Measurements from ENCODE around the gene ACSF3.
"Not testable (repeated sequence)": the region's sequence is repeated elsewhere in the genome, so short reads cannot be mapped to it uniquely, and the experiment has no call there.

Gene ACSF3

DNA sequence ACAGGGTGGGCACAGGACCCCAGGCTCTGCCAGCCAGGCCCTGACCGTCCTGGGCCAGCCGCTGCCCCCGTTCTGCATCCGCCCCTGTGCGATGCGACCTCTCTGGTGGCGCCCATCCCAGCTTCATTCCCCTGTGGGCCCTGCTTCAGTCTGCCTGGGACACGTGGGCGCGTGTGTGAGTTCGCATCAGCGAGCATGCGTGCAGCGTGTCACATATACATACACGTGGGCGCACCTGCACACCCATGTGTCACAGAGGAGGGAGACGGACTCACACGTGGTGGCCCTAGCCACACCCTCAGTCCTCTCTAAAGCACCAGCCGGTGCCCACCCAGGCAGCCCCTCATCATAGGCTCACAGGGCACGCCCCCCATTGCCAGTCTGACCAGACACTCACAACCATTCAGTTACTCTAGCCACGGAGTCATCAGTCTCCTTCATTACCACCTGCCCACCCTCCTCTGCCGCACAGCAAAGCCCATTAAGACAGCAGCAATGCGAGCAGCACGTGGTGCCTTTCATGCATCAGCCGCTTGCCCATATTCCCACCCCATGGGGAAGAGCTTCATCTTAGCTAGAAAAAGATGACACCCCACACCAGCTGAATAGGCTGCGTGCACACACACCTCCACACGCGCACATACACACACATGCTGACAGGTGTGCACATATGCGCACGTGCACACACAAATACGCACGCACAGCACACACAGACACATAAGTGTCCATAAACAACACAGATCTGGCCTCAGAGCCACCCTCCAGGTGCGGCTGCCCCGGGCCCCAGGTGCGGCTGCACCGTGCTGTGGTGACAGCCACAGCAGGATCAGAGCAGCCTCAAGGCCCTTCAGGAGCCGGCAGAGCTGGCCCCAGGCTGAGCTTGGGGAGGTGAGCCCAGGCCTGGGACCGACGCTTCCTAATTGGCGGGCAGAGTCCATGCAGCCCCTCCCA is 68.4 kb downstream of the ACSF3 start:
- DNase-seq (ENCODE audit: low read depth), result no peak
- no peak overlapping the region for H3K4me3 ChIP-seq (ENCODE audit: low read depth, low read length)
- TF ChIP-seq, protein P1, sequence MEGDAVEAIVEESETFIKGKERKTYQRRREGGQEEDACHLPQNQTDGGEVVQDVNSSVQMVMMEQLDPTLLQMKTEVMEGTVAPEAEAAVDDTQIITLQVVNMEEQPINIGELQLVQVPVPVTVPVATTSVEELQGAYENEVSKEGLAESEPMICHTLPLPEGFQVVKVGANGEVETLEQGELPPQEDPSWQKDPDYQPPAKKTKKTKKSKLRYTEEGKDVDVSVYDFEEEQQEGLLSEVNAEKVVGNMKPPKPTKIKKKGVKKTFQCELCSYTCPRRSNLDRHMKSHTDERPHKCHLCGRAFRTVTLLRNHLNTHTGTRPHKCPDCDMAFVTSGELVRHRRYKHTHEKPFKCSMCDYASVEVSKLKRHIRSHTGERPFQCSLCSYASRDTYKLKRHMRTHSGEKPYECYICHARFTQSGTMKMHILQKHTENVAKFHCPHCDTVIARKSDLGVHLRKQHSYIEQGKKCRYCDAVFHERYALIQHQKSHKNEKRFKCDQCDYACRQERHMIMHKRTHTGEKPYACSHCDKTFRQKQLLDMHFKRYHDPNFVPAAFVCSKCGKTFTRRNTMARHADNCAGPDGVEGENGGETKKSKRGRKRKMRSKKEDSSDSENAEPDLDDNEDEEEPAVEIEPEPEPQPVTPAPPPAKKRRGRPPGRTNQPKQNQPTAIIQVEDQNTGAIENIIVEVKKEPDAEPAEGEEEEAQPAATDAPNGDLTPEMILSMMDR (conservative IDR thresholded peaks at IDR 0.05; ENCODE audit: low read depth, low read length), result no peak

DNA sequence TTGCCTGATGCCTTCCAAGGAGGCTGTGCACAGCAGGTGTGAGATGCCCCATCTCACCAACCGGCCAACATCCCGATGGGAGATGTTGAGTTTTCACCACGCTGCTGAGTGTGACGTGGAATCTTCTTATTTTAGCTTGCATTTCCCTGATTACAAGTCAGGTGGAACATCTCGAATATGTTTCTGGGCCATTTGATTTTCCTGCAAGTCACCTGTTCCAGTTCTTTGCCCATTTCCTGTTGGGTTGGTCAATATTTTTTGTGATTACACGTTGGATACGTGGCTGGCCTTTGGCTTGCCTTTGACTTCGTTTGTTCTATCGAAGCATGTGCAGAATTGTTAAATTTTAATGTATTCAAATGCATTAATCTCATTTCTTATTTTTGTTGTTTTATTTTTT is 69.6 kb downstream of the ACSF3 start:
- DNase-seq (ENCODE audit: low read depth), result no peak
- TF ChIP-seq, protein P1 (conservative IDR thresholded peaks at IDR 0.05; ENCODE audit: low read depth, low read length), result no peak
- H3K4me3 ChIP-seq (ENCODE audit: low read depth, low read length), result no peak overlapping the region

DNA sequence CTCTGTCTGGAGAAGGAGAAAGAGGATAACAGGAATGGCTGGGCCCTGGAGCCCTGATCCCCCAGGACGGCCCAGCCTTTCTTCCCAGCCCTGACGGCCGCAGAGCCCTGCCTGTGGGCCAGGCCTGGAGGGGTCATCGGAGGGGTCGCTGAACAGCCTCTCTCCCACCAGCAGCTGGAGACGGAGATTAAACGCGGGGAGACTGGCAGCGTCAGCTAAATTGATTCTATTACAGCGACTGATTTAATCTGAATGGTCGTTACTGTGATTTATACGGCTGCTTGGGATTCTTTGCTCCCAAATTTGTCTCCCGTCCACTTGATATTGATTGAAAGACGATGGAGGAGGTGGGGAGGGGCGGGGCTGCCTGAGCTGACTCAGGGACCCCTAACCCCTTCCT is 70.8 kb downstream of the ACSF3 start:
- no peak overlapping the region for H3K4me3 ChIP-seq (ENCODE audit: low read depth, low read length)
- TF ChIP-seq, protein P1 (conservative IDR thresholded peaks at IDR 0.05; ENCODE audit: low read depth, low read length), result no peak
- DNase-seq (ENCODE audit: low read depth), result no peak

DNA sequence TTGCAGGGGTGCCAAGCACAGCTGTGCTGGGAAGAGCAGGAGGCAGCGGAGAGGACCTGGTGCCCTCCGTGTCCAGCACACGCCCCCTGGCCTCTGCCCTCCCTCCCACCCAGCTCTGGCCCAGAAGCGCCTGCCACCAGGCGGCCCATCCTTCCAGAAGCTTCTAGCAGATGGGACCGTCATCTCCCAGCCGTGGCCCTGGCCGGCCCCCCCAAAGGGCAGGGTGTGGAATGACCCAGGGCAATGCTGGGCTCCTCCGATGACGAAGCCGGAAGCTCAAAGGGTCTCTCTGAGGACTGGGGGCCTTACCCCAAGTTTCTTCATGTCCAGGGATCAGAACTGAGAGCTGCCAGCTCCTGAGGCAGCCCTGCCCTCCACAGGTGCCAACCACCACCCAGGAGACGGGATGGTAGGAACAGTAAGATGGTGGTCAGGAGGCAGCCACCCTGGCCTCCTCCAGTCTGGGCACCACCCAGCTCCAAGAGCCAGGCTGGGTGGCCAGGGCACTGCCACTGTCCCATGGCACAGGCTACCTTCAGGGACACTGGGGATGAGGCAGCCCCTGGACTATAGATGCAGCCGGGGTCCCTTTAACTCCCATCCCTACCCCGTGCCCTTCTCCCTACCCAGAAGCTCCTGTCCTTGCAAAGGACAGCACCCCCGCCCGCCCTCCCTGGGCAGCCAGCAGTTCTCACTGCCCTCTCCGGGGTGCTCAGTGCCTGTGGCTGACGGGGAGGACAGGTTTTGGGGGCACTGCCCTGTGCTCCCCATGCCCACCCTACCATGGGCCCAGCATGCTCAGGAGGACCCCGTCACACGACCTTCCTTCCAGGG is 71.4 kb downstream of the ACSF3 start:
- no peak overlapping the region for H3K4me3 ChIP-seq (ENCODE audit: low read depth, low read length)
- no peak for DNase-seq (ENCODE audit: low read depth)
- TF ChIP-seq, protein P1 (conservative IDR thresholded peaks at IDR 0.05; ENCODE audit: low read depth, low read length), result no peak

DNA sequence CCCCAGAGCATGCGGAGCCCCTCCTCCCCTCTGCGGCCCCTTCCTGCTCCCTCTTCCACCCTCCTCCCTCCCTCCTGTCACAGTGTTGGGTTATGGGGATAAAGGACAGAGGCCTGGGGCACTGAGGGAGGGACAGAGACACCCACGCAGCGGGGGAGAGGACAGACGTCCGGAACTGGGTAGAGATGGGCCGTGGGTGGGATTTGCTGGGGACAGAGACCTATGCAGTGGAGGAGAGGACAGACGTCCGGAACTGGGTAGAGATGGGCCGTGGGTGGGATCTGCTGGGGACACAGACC is 72.0 kb downstream of the ACSF3 start:
- DNase-seq (ENCODE audit: low read depth); H3K4me3 ChIP-seq (ENCODE audit: low read depth, low read length): not testable (repeated sequence)

DNA sequence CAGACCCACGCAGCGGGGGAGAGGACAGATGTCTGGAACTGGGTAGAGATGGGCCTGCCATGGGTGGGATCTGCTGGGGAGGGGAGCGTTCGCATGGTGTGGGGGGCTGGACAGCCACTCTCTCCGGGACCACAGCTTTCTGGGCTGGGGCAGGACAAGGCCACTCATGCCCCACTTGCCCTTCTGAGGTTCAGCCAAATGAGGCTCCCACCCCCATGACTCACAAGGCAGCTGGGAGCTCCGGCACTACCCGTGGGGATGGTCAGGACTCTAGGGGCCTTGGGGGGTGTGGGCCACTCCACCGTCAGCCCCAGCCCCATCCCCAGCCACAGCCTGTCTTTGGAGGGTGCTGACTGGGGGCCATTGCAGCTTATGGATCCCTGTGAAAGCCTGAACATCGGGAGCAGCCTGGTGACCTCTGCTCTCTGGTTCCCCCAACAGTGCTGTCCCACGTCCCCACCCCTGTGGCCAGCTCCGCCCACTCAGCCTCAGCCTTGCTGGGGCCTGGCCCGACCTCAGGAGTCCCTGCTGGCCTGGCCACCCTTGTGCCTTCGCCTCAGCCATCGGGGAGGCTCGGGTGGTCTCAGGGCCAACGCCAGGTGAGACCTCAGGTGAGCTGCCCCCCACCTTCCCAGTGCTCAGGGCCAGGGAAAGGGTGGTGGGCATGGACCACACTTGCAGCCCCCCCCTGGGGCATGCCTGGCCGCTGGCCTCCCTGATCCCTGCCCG is 73.2 kb downstream of the ACSF3 start:
- H3K4me3 ChIP-seq (ENCODE audit: low read depth, low read length), result no peak overlapping the region
- TF ChIP-seq, protein P1 (conservative IDR thresholded peaks at IDR 0.05; ENCODE audit: low read depth, low read length), result no peak
- DNase-seq (ENCODE audit: low read depth), result no peak

DNA sequence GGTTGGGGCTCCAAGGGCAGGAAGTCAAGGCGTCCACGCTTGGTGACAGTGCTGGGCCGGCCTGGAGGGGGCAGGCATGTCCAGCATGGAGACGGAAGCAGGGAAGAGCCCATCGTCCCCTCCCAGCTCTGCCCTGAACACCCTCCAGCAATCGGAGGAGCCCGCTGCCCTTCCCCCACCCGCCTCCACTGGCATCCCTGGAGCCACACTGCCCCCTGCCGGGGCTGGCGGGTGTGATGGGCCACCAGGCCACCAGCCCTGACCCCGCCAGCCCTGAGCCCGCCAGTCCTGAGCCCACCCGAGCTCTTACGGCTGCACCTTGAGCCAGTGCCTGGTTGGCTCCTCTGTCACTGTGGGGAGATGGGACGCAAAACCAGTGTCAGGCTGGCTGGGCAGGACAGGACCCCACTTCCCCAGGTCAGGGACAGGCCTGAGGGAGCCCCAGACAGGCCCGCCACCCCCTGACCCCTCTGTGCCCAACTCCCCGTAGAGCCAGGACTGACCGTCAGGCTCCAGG is 73.8 kb downstream of the ACSF3 start:
- TF ChIP-seq, protein P1 (conservative IDR thresholded peaks at IDR 0.05; ENCODE audit: low read depth, low read length), result peak; percentile 82
- peak; percentile 67 for DNase-seq (ENCODE audit: low read depth)
- no peak overlapping the region for H3K4me3 ChIP-seq (ENCODE audit: low read depth, low read length)
